Fibroblast of mammary gland (primary cell): ENCODE results near the gene PITPNM1.
A peak's percentile ranks its signal among the peaks of the same experiment; 100 is the strongest.
"Not testable (repeated sequence)": the region's sequence is repeated elsewhere in the genome, so short reads cannot be mapped to it uniquely, and the experiment has no call there.

Experiments used
- DNase-seq: peaks from one replicate; pipeline ENCODE4 v3.0.0-alpha.2; 2010; ENCODE audit warnings: low read depth
- H3K4me3 ChIP-seq: 2 replicates; pipeline ENCODE4 v1.5.1; 2011; ENCODE audit warnings: low read depth, mild to moderate bottlenecking, low read length, moderate library complexity; ENCODE audit not compliant: control insufficient read depth
- TF ChIP-seq, protein P1 (sequence below): conservative IDR thresholded peaks from 2 replicates; pipeline ENCODE4 v1.5.1; 2011; ENCODE audit warnings: low read depth, low read length, inconsistent platforms; ENCODE audit not compliant: control insufficient read depth, insufficient read depth

Gene PITPNM1

GRCh38 chr11:67482275-67482826, 22.8 kb downstream of the PITPNM1 start:
- TF ChIP-seq, protein P1, sequence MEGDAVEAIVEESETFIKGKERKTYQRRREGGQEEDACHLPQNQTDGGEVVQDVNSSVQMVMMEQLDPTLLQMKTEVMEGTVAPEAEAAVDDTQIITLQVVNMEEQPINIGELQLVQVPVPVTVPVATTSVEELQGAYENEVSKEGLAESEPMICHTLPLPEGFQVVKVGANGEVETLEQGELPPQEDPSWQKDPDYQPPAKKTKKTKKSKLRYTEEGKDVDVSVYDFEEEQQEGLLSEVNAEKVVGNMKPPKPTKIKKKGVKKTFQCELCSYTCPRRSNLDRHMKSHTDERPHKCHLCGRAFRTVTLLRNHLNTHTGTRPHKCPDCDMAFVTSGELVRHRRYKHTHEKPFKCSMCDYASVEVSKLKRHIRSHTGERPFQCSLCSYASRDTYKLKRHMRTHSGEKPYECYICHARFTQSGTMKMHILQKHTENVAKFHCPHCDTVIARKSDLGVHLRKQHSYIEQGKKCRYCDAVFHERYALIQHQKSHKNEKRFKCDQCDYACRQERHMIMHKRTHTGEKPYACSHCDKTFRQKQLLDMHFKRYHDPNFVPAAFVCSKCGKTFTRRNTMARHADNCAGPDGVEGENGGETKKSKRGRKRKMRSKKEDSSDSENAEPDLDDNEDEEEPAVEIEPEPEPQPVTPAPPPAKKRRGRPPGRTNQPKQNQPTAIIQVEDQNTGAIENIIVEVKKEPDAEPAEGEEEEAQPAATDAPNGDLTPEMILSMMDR = no peak
- H3K4me3 ChIP-seq = peak overlapping the region; percentile 66
- no peak for DNase-seq

- DNase-seq, H3K4me3 ChIP-seq: not testable (repeated sequence)
These were observed 27.7 kb downstream of the PITPNM1 start for GRCh38 chr11:67477344-67478050.

DNA sequence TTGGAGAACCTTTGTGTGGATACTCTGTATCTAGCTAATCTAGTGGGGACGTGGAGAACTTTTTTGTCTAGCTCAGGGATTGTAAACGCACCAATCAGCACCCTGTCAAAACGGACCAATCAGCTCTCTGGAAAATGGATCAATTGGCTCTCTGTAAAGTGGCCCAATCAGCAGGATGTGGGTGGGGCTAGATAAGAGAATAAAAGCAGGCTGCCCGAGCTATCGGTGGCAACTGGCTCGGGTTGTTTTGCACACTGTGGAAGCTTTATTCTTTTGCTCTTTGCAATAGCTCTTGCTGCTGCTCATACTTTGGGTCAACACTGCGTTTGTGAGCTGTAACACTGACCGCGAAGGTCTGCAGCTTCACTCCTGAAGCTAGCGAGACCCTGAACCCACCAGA, 28.5 kb downstream of the PITPNM1 start:
- DNase-seq = not testable (repeated sequence)

GRCh38 chr11:67472882-67473281, 32.3 kb downstream of the PITPNM1 start:
- no peak for DNase-seq
- H3K4me3 ChIP-seq = no peak overlapping the region
- TF ChIP-seq, protein P1 = no peak

More for the DNA sequence above, 28.5 kb downstream of the PITPNM1 start:
- H3K4me3 ChIP-seq = not testable (repeated sequence)

DNA sequence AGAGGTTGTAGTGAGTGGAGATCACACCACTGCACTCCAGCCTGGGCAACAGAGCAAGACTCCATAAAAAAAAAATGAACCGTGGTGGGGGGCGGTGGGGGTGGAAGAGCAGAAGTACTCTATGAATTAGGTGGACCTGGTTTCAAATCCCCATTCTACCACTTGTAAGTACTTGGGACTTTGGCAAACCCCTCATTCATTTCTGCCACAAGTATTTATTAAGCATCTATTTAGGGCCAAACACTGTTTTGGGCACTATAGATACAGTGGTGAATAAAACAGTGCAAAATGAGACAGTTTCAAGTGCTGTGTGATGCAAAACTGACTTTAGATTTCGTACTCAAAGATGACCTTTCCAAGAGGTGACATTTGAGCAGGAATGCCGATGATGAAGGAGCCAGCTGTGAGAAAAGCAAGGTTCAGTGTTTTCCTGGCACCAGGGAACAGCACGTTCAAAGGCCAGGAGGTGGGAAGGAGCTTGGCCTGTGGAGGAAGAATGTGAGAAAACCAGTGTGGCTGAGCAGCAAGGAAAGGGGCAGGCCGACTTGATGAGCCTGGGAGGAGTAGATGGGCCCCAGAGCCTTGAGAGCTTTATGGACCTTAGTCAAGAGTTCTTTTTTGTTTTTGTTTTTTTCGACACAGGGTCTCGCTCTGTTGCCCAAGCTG, 34.7 kb downstream of the PITPNM1 start:
- H3K4me3 ChIP-seq = no peak overlapping the region
- DNase-seq = no peak
- TF ChIP-seq, protein P1 = no peak

- H3K4me3 ChIP-seq = peak overlapping the region; percentile 70
- DNase-seq = no peak
- TF ChIP-seq, protein P1 = no peak
These were observed 35.7 kb downstream of the PITPNM1 start for GRCh38 chr11:67469508-67469811.

DNA sequence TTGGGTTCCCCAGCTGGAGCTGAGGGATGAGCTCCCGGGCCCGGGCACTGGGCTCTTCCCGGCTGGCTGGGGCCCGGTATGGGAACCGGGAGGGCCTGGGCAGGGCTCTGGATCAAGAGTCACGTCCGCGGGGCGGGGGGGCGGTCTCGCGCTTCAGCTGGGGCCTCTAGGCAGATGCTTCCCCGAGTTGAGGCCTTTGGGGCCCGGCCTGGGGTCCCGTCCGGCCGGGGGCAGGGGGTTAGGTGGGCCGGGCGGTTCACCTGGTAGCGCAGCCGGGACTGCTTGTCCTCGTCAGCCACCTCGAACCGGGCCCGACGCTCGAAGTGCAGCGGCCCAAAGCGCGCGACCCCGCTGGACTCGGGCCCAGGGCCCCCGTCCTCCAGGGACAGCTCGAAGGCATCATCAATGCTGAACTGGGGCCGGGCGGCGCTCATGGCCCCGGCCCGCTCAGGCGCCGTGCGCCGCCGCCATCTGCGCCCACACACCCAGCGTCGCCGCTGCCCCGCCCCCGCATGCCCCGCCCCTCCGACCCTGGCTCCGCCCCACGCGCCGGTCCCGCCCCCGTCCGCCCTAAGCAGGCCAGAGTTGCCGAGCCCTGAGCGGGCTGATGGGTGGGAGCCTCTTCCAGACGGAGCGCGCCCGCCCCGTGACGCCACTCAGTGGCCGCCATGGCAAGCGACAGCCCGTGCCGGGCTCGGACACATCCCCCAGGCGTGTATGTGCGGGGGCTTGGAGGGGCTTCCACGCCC, 36.2 kb downstream of the PITPNM1 start, which contains the start of gene TMEM134:
Gene TMEM134, minus strand, starts transcription at position 493 of the 749 bp plus-strand sequence. Its CDS starts 59 bp downstream, at position 434.
- TF ChIP-seq, protein P1 = no peak
- peak; percentile 87 for DNase-seq
- peak within 1 kb of the TSS; percentile 70 for H3K4me3 ChIP-seq
